Lung (tissue), 12 donors: ENCODE results near the gene MRPS12. TPM values are rescaled to one million over a fixed set of nuclear protein-coding genes. Genes with fewer than 3 reads are reported as not detected.

Source experiments
- ATAC-seq: fragments of 200-7000 bp; cut with Tn5 transposase; one replicate; pipeline ENCODE4 v1.9.1; 2020; ENCODE audit warnings: moderate number of reproducible peaks; ENCODE audit not compliant: insufficient read depth, low FRiP score
- DNase-seq, 3 donors: peaks; one replicate each; pipeline ENCODE4 v3.0.0-alpha.2; 2013 to 2017
- H3K27ac ChIP-seq, 2 donors: one replicate each; pipeline ENCODE4 v1.5.1; 2013; ENCODE audit warnings: mild to moderate bottlenecking in 2 of 2, moderate library complexity in 2 of 2, control low read depth in 1 of 2, inconsistent platforms in 1 of 2, low read depth in 1 of 2, low read length in 1 of 2
- H3K27me3 ChIP-seq, 3 donors: one replicate each; pipeline ENCODE4 v1.5.1; 2013; ENCODE audit warnings: low read length in 2 of 3; ENCODE audit not compliant: control insufficient read depth in 3 of 3, insufficient read depth in 3 of 3
- H3K36me3 ChIP-seq, 4 donors: one replicate each; pipeline ENCODE4 v1.5.1; 2013; ENCODE audit warnings: low read length in 4 of 4, mild to moderate bottlenecking in 1 of 4, moderate library complexity in 1 of 4; ENCODE audit not compliant: control insufficient read depth in 4 of 4, insufficient read depth in 4 of 4
- H3K4me1 ChIP-seq, 5 donors: one replicate each; pipeline ENCODE4 v1.5.1; 2013; ENCODE audit warnings: low read length in 5 of 5, mild to moderate bottlenecking in 2 of 5, moderate library complexity in 1 of 5; ENCODE audit not compliant: control insufficient read depth in 5 of 5, insufficient read depth in 5 of 5
- H3K4me3 ChIP-seq: one replicate; pipeline ENCODE4 v1.5.1; 2013; ENCODE audit warnings: mild to moderate bottlenecking, control low read depth, moderate library complexity
- H3K9ac ChIP-seq, 2 donors: one replicate each; pipeline ENCODE4 v1.5.1; 2013; ENCODE audit warnings: low read length in 2 of 2, control low read depth in 1 of 2; ENCODE audit not compliant: insufficient read depth in 1 of 2
- H3K9me3 ChIP-seq, 4 donors: one replicate each; pipeline ENCODE4 v1.5.1; 2013; ENCODE audit warnings: low read length in 3 of 4, mild to moderate bottlenecking in 1 of 4, moderate library complexity in 1 of 4; ENCODE audit not compliant: control insufficient read depth in 4 of 4, insufficient read depth in 3 of 4
- WGBS, 2 donors: extraction: QIAGEN DNeasy Blood & Tissue Kit; methylation state at CpG; one replicate each; pipeline ENCODE4 v1.1.7; 2013; 5-methylcytosine and 5-hydroxymethylcytosine counted together
- polyA plus RNA-seq, 2 donors: library from polyadenylated mRNA; stranded (reverse); fragments of 200-250 nt; gene quantifications; one replicate each; pipeline ENCODE4 v1.2.1, GENCODE V29; 2013
- total RNA-seq, 2 donors: library from RNA; depleted of rRNA in 1 of 2; stranded (reverse); fragments of >200 nt in 1 of 2; gene quantifications; one replicate each; pipeline ENCODE4 v1.2.1, GENCODE V29; 2014 to 2021
- TF ChIP-seq, protein P1 (sequence below): IDR thresholded peaks from 2 replicates; pipeline ENCODE4 v1.5.1; 2012; ENCODE audit warnings: mild to moderate bottlenecking; ENCODE audit errors: control extremely low read depth, extremely low read depth
- donor health status: control.
- donor health status: control.
- donor health status: Bipolar disorder and iron deficiency.
- donor health status: healthy.
- donor health status: DM: yes; HTN: yes; CAD: no.

The MRPS12 gene
- total and polyA plus RNA-seq, 4 donors: 10.7 to 63.5 (median 36.8) TPM

DNA sequence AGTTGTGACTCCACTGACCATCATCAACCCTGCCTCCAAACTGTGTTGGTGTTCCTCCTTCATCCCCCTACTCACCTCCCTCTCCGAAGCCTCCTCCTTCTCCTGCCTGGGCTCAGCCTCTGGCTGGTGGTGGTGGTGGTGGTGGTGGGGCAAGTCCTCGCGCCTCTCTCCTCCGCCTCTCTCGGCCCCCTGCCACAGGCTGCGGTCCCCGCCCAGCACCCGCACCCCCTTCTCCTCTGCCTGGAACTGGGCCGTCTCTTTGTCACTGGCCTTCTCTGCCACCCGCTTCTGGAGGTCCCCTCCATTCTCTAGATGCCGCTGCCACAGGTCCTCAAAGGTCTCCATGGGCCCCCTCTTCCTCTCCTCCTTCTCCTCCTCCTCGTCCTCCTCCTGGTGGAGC is 20.3 kb upstream of the MRPS12 start:
- TF ChIP-seq, protein P1, sequence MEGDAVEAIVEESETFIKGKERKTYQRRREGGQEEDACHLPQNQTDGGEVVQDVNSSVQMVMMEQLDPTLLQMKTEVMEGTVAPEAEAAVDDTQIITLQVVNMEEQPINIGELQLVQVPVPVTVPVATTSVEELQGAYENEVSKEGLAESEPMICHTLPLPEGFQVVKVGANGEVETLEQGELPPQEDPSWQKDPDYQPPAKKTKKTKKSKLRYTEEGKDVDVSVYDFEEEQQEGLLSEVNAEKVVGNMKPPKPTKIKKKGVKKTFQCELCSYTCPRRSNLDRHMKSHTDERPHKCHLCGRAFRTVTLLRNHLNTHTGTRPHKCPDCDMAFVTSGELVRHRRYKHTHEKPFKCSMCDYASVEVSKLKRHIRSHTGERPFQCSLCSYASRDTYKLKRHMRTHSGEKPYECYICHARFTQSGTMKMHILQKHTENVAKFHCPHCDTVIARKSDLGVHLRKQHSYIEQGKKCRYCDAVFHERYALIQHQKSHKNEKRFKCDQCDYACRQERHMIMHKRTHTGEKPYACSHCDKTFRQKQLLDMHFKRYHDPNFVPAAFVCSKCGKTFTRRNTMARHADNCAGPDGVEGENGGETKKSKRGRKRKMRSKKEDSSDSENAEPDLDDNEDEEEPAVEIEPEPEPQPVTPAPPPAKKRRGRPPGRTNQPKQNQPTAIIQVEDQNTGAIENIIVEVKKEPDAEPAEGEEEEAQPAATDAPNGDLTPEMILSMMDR: no peak
- DNase-seq (no peak), ATAC-seq (no peak)
- H3K9ac ChIP-seq: no peak overlapping the region
- peaks cover 0 to 28% (median 2%) of the 10 kb centered on the region in 4 donors for H3K36me3 ChIP-seq
- H3K4me3 ChIP-seq: no peak overlapping the region
- H3K4me1 ChIP-seq: no peaks in the 10 kb centered on the region
- no peaks in the 10 kb centered on the region for H3K9me3 ChIP-seq
- no peak overlapping the region for H3K27ac ChIP-seq
- 97 to 98% methylated on average over 11 to 12 of the region's 12 CpGs for WGBS, 2 donors
- H3K27me3 ChIP-seq: peaks cover 0 to 3% (median 0%) of the 10 kb centered on the region in 3 donors

DNA sequence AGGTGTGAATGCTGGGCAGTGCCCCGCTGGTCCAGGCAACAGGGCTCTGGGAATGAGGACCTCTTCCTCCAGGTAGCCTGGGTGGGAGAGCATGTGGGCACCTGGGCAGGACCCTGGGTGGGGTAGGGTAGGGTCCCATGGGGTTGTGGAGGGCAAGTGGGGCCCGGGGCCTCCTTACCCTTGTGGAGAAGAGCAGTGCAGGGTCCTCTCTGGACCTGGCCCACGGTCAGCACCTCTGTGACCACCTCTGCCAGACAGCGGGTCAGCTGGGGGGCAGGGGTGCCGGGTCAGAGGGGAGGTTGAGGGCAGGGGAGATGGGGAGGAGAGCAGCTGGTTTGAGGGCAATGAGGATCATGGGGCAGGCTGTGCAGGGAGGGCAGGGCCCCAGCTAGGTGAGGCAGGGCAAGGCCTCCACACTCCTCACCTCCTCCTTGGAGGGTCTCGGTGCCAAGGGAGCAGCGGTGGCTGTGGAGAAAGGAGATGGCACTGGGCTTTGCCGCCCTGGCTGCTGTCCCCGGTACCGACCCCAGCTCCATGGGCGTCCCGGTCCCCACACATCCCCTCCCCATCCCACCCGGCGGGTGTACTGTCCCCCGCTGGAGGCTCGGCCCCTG is 19.2 kb upstream of the MRPS12 start:
- no peak for DNase-seq

DNA sequence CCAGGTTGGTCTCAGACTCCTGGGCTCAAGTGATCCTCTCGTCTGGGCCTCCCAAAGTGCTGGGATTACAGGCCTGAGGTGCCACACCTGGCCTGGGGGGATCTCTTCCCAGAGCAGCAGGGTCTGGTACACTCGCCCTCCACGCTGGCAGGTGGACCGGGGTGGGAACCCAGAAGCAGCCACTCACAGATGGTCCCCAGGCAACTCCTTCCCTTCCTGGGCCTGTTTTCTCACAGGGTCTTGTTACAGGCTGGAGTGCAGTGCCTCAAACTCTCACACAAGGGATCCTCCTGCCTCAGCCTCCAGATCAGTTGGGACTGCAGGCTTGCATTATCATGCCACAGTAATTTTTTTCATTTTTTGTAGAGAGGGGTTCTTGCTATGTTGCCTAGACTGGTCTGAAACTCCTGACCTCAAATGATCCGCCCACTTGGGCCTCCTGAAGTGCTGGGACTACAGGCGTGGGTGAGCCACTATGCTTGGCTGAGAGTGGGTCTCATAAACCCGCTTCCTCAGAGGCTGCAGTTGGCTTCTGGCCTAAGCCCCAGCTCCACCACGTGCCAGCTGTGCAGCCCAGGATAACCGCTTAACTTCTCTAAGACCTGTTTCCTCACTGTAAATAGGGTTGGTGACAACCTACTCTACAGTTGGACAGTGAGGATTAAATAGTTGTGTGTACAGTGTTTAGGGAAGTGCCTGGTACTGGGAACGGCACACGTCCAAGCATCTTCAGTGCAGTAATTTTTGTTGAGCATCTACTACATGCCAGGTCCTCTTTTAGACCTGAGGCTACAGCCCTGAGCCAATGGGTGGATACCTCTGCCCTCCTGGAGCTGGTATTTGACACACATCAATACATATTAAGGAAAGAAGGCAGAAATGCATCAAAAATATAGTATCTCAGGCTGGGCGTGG is 17.9 kb upstream of the MRPS12 start:
- TF ChIP-seq, protein P1: no peak

More for the DNA sequence above, 19.2 kb upstream of the MRPS12 start:
- H3K27ac ChIP-seq: no peak overlapping the region
- peaks cover 0 to 23% (median 1%) of the 10 kb centered on the region in 4 donors for H3K36me3 ChIP-seq
- 56 to 66% methylated on average over 8 to 16 of the region's 16 CpGs for WGBS, 2 donors
- no peak overlapping the region for H3K9ac ChIP-seq
- H3K9me3 ChIP-seq: no peaks in the 10 kb centered on the region
- TF ChIP-seq, protein P1: no peak
- peaks cover 0 to 3% (median 0%) of the 10 kb centered on the region in 3 donors for H3K27me3 ChIP-seq
- no peaks in the 10 kb centered on the region for H3K4me1 ChIP-seq
- H3K4me3 ChIP-seq: no peak overlapping the region
- ATAC-seq: no peak

More for the DNA sequence above, 17.9 kb upstream of the MRPS12 start:
- 66 to 71% methylated on average over 12 of the region's 12 CpGs for WGBS, 2 donors
- no peak for ATAC-seq
- Histone ChIP-seq H3K9me3 (no peaks in the 10 kb centered on the region), H3K27ac (no peak overlapping the region), H3K9ac (no peak overlapping the region), H3K36me3 (peaks cover 0 to 11% (median 1%) of the 10 kb centered on the region in 4 donors), H3K27me3 (peaks cover 0 to 3% (median 0%) of the 10 kb centered on the region in 3 donors), H3K4me3 (no peak overlapping the region), H3K4me1 (no peaks in the 10 kb centered on the region)
- no peak for DNase-seq
